Articular chondrocyte of knee joint (primary cell): ENCODE results near the gene IL10RA. TPM values are rescaled to one million over a fixed set of nuclear protein-coding genes. Genes with fewer than 3 reads are reported as not detected.

Source experiments
- total RNA-seq: library from RNA; depleted of rRNA; stranded (reverse); fragments of >200 nt; gene quantifications from 2 replicates; pipeline ENCODE4 v1.2.3, GENCODE V29; 2012

The IL10RA gene
- 0.11 and 0.78 TPM in 2 replicates for total RNA-seq

GRCh38 chr11:117985953-117986887 is at the start of gene IL10RA:
IL10RA (plus strand) TSS chr11:117986394; CDS start chr11:117986468, 74 bp downstream.

Other genes starting within 250 kb of the IL10RA start
- gene DSCAML1, start 189.2 kb upstream of the IL10RA start, total RNA-seq = not detected in 2 replicates
- gene FXYD2, start 161.7 kb upstream of the IL10RA start, total RNA-seq = 0.11 and 0.13 TPM in 2 replicates
- gene FXYD6, start 109.7 kb upstream of the IL10RA start, total RNA-seq = 1.9 and 3.9 TPM in 2 replicates
- not detected in 2 replicates for gene TMPRSS13, start 57.0 kb upstream of the IL10RA start, total RNA-seq
- gene TMPRSS4, start 90.7 kb downstream of the IL10RA start, total RNA-seq = under 0.01 TPM in 1 of 2 replicates, not detected in the other
- not detected in 2 replicates for gene SMIM35, start 100.6 kb downstream of the IL10RA start, total RNA-seq
- gene SCN4B, start 166.4 kb downstream of the IL10RA start, total RNA-seq = 0.32 and 0.52 TPM in 2 replicates
- gene SCN2B, start 190.2 kb downstream of the IL10RA start, total RNA-seq = 3.4 and 4.1 TPM in 2 replicates
- gene JAML, start 238.6 kb downstream of the IL10RA start, total RNA-seq = not detected in 2 replicates